ENCODE results near the gene ZNF407. TPM values are rescaled to one million over a fixed set of nuclear protein-coding genes. Genes with fewer than 3 reads are reported as not detected.

The ZNF407 gene
- total RNA-seq, 1 donor from 2014 or later: 23.8 TPM

GRCh38 chr18:74880706-74881278 lies 283.1 kb downstream of the ZNF407 start:
- no peak for DNase-seq (ENCODE audit: low read depth)

GRCh38 chr18:74892066-74892627 lies 294.5 kb downstream of the ZNF407 start:
- no peak for DNase-seq (ENCODE audit: low read depth)

- peak; percentile 66 for DNase-seq (ENCODE audit: low read depth)
Measured at GRCh38 chr18:74895686-74896085, 298.0 kb downstream of the ZNF407 start.

GRCh38 chr18:74896390-74896991 lies 298.8 kb downstream of the ZNF407 start:
- DNase-seq (ENCODE audit: low read depth): peak; percentile 61

GRCh38 chr18:74897971-74898657 lies 300.4 kb downstream of the ZNF407 start:
- DNase-seq (ENCODE audit: low read depth): no peak

GRCh38 chr18:74898965-74899364 lies 301.3 kb downstream of the ZNF407 start:
- peak; percentile 86 for DNase-seq (ENCODE audit: low read depth)

GRCh38 chr18:74899554-74899953 lies 301.9 kb downstream of the ZNF407 start:
- DNase-seq (ENCODE audit: low read depth): no peak

GRCh38 chr18:74901362-74902146 lies 303.9 kb downstream of the ZNF407 start:
- no peak for DNase-seq (ENCODE audit: low read depth)

GRCh38 chr18:74902147-74902455 lies 304.4 kb downstream of the ZNF407 start:
- DNase-seq (ENCODE audit: low read depth): no peak

- no peak for DNase-seq (ENCODE audit: low read depth)
Measured at GRCh38 chr18:74905247-74905646, 307.6 kb downstream of the ZNF407 start.

- DNase-seq (ENCODE audit: low read depth): no peak
Measured at GRCh38 chr18:74906184-74906583, 308.5 kb downstream of the ZNF407 start.

GRCh38 chr18:74914052-74914591 lies 316.5 kb downstream of the ZNF407 start:
- no peak for DNase-seq (ENCODE audit: low read depth)

GRCh38 chr18:74914648-74915047 lies 317.0 kb downstream of the ZNF407 start:
- DNase-seq (ENCODE audit: low read depth): no peak

GRCh38 chr18:74916773-74917393 lies 319.2 kb downstream of the ZNF407 start:
- no peak for DNase-seq (ENCODE audit: low read depth)

GRCh38 chr18:74918276-74918790 lies 320.7 kb downstream of the ZNF407 start:
- peak; percentile 3 for DNase-seq (ENCODE audit: low read depth)

GRCh38 chr18:74921057-74921820 lies 323.6 kb downstream of the ZNF407 start:
- no peak for DNase-seq (ENCODE audit: low read depth)

GRCh38 chr18:74926051-74926450 lies 328.4 kb downstream of the ZNF407 start:
- DNase-seq (ENCODE audit: low read depth): no peak

- no peak for DNase-seq (ENCODE audit: low read depth)
Measured at GRCh38 chr18:74928194-74928968, 330.7 kb downstream of the ZNF407 start.

- no peak for DNase-seq (ENCODE audit: low read depth)
Measured at GRCh38 chr18:74929110-74929509, 331.4 kb downstream of the ZNF407 start.

GRCh38 chr18:74930616-74931015 lies 332.9 kb downstream of the ZNF407 start:
- DNase-seq (ENCODE audit: low read depth): no peak

All from renal cortical epithelial cell (primary cell).